GM12801 (cell line): ENCODE measurements around the gene SLC30A3.

Experiments
- CTCF ChIP-seq: IDR thresholded peaks from one replicate; pipeline ENCODE4 v1.5.1; 2011; ENCODE audit warnings: control low read depth; ENCODE audit not compliant: insufficient read length; ENCODE audit errors: extremely low read depth

SLC30A3 gene

GRCh38 chr2:27240406-27240805 lies 22.4 kb downstream of the SLC30A3 start:
- TF ChIP-seq CTCF, result no peak

- TF ChIP-seq CTCF, result no peak
Observed at GRCh38 chr2:27238976-27239375, 23.9 kb downstream of the SLC30A3 start.

- TF ChIP-seq CTCF, result no peak
Observed at GRCh38 chr2:27237341-27237945, 25.4 kb downstream of the SLC30A3 start.

- TF ChIP-seq CTCF, result no peak
Observed at GRCh38 chr2:27236626-27237025, 26.2 kb downstream of the SLC30A3 start.

- TF ChIP-seq CTCF, result no peak
Observed at GRCh38 chr2:27236136-27236535, 26.7 kb downstream of the SLC30A3 start.

- TF ChIP-seq CTCF, result no peak
Observed at GRCh38 chr2:27233341-27233740, 29.5 kb downstream of the SLC30A3 start.

GRCh38 chr2:27231921-27232320 lies 30.9 kb downstream of the SLC30A3 start:
- no peak for TF ChIP-seq CTCF

GRCh38 chr2:27227501-27227900 lies 35.3 kb downstream of the SLC30A3 start:
- no peak for TF ChIP-seq CTCF
